GM12801 (cell line): ENCODE data around the gene RPRD1B.

ENCODE experiments used
- CTCF ChIP-seq: IDR thresholded peaks from one replicate; pipeline ENCODE4 v1.5.1; 2011; ENCODE audit warnings: control low read depth; ENCODE audit not compliant: insufficient read length; ENCODE audit errors: extremely low read depth

The RPRD1B gene

GRCh38 chr20:38032585-38033329, 789 bp upstream of the RPRD1B start:
- TF ChIP-seq CTCF: no peak

- no peak for TF ChIP-seq CTCF
These were observed 633 bp downstream of the RPRD1B start for GRCh38 chr20:38034108-38034649.

GRCh38 chr20:38034961-38035360, 1.4 kb downstream of the RPRD1B start:
- TF ChIP-seq CTCF: no peak

GRCh38 chr20:38036366-38036765, 2.8 kb downstream of the RPRD1B start:
- no peak for TF ChIP-seq CTCF

- no peak for TF ChIP-seq CTCF
These were observed 6.7 kb downstream of the RPRD1B start for GRCh38 chr20:38040276-38040675.

- TF ChIP-seq CTCF: no peak
These were observed 10.2 kb downstream of the RPRD1B start for GRCh38 chr20:38043512-38044300.

GRCh38 chr20:38044685-38045084, 11.1 kb downstream of the RPRD1B start:
- TF ChIP-seq CTCF: no peak
